HG02642 (cell line): ENCODE results near the gene EFHC1.

Experiments
- ATAC-seq: cut with Tn5 transposase; IDR thresholded peaks from one replicate; pipeline ENCODE4 v1.9.1; 2021; ENCODE audit warnings: mild to moderate bottlenecking; ENCODE audit not compliant: unreplicated experiment, poor library complexity

Gene EFHC1

GRCh38 chr6:52515219-52515960, 95.2 kb downstream of the EFHC1 start:
- ATAC-seq, result no peak

GRCh38 chr6:52516269-52516668, 96.1 kb downstream of the EFHC1 start:
- no peak for ATAC-seq

- no peak for ATAC-seq
Measured at GRCh38 chr6:52516943-52517342, 96.8 kb downstream of the EFHC1 start.

- peak; percentile 86 for ATAC-seq
Measured at GRCh38 chr6:52517502-52518278, 97.5 kb downstream of the EFHC1 start.

- ATAC-seq, result no peak
Measured at GRCh38 chr6:52518279-52518945, 98.3 kb downstream of the EFHC1 start.

- no peak for ATAC-seq
Measured at GRCh38 chr6:52519618-52520017, 99.5 kb downstream of the EFHC1 start.

GRCh38 chr6:52522151-52522626, 102.0 kb downstream of the EFHC1 start:
- no peak for ATAC-seq

GRCh38 chr6:52522655-52523054, 102.5 kb downstream of the EFHC1 start:
- ATAC-seq, result no peak

GRCh38 chr6:52523378-52524142, 103.4 kb downstream of the EFHC1 start:
- no peak for ATAC-seq

- ATAC-seq, result no peak
Measured at GRCh38 chr6:52524918-52525317, 104.8 kb downstream of the EFHC1 start.

- ATAC-seq, result no peak
Measured at GRCh38 chr6:52526634-52527033, 106.5 kb downstream of the EFHC1 start.

- ATAC-seq, result no peak
Measured at GRCh38 chr6:52527436-52527835, 107.3 kb downstream of the EFHC1 start.

- ATAC-seq, result peak; percentile 54
Measured at GRCh38 chr6:52529311-52529710, 109.2 kb downstream of the EFHC1 start.

- ATAC-seq, result no peak
Measured at GRCh38 chr6:52530351-52530750, 110.2 kb downstream of the EFHC1 start.

- ATAC-seq, result no peak
Measured at GRCh38 chr6:52531396-52531795, 111.3 kb downstream of the EFHC1 start.

- no peak for ATAC-seq
Measured at GRCh38 chr6:52531834-52532233, 111.7 kb downstream of the EFHC1 start.

GRCh38 chr6:52532457-52532856, 112.3 kb downstream of the EFHC1 start:
- no peak for ATAC-seq

GRCh38 chr6:52533491-52533890, 113.3 kb downstream of the EFHC1 start:
- no peak for ATAC-seq

GRCh38 chr6:52534363-52534762, 114.2 kb downstream of the EFHC1 start:
- ATAC-seq, result no peak

- peak; percentile 26 for ATAC-seq
Measured at GRCh38 chr6:52534966-52535390, 114.8 kb downstream of the EFHC1 start.
